NCI-H187 treated with DMSO at 0.1 percent for 48 hours (cell line): Measurements from ENCODE around the gene RTKN.
"Not testable (repeated sequence)": the region's sequence is repeated elsewhere in the genome, so short reads cannot be mapped to it uniquely, and the experiment has no call there.

Experiments
- DNase-seq: peaks from one replicate; lab custom pipeline; 2025; lab: John Stamatoyannopoulos, UW

The RTKN gene

GRCh38 chr2:74441690-74442482 lies at the start of gene RTKN:
Gene RTKN (minus strand): TSS chr2:74441937. CDS start chr2:74441816, 121 bp downstream.
- DNase-seq: no peak

- DNase-seq: no peak
These were observed 48.2 kb upstream of the RTKN start for GRCh38 chr2:74489906-74490305.

- DNase-seq: no peak
These were observed 47.1 kb upstream of the RTKN start for GRCh38 chr2:74488643-74489481.

GRCh38 chr2:74486141-74486540 lies 44.4 kb upstream of the RTKN start:
- no peak for DNase-seq

- DNase-seq: not testable (repeated sequence)
These were observed 42.0 kb upstream of the RTKN start for GRCh38 chr2:74483675-74484164.

GRCh38 chr2:74482801-74483674 lies 41.3 kb upstream of the RTKN start, which contains the start of the genes CCDC142 and TTC31:
Gene CCDC142 (minus strand): TSS chr2:74482998. CDS start chr2:74482837, 161 bp downstream.
Gene TTC31 (plus strand): TSS chr2:74483081. CDS start chr2:74483096, 15 bp downstream.
- peak; percentile 56 for DNase-seq

- no peak for DNase-seq
These were observed 40.4 kb upstream of the RTKN start for GRCh38 chr2:74481961-74482800.

- DNase-seq: no peak
These were observed 39.7 kb upstream of the RTKN start for GRCh38 chr2:74481431-74481830.

- no peak for DNase-seq
These were observed 33.2 kb upstream of the RTKN start for GRCh38 chr2:74474899-74475298.

GRCh38 chr2:74474481-74474880 lies 32.7 kb upstream of the RTKN start:
- no peak for DNase-seq

- DNase-seq: no peak
These were observed 31.2 kb upstream of the RTKN start for GRCh38 chr2:74472945-74473258.

GRCh38 chr2:74472086-74472944 lies 30.6 kb upstream of the RTKN start, which contains the start of gene MRPL53:
Gene MRPL53 (minus strand): TSS chr2:74472680. CDS start chr2:74472660, 20 bp downstream.
- DNase-seq: no peak

- DNase-seq: no peak
These were observed 29.8 kb upstream of the RTKN start for GRCh38 chr2:74471332-74472065.

GRCh38 chr2:74470742-74471141 lies 29.0 kb upstream of the RTKN start:
- DNase-seq: not testable (repeated sequence)

GRCh38 chr2:74464406-74464805 lies 22.7 kb upstream of the RTKN start:
- DNase-seq: no peak

GRCh38 chr2:74462786-74463105 lies 21.0 kb upstream of the RTKN start:
- DNase-seq: no peak

GRCh38 chr2:74462054-74462785 lies 20.5 kb upstream of the RTKN start:
- no peak for DNase-seq

GRCh38 chr2:74461187-74462053 lies 19.7 kb upstream of the RTKN start:
- DNase-seq: no peak
